GM23338 (cell line): ENCODE data around the gene PRR22.

Experiments
- CREB1 ChIP-seq: fragments of 250-450 bp; sonication (Bioruptor Pico); IDR thresholded peaks from 2 replicates; pipeline ENCODE4 v1.5.0; 2020; ENCODE audit warnings: low read depth, mild to moderate bottlenecking, moderate library complexity
- EZH2 ChIP-seq: fragments of 200-600 bp; sonication (generic); IDR thresholded peaks from one replicate; pipeline ENCODE4 v1.8.0; 2017; ENCODE audit warnings: antibody characterized with exemption, mild to moderate bottlenecking, low read depth; ENCODE audit not compliant: unreplicated experiment
- EZH2phosphoT487 ChIP-seq: fragments of 200-600 bp; sonication (generic); IDR thresholded peaks from one replicate; pipeline ENCODE4 v1.8.1; 2018; ENCODE audit warnings: antibody characterized with exemption; ENCODE audit not compliant: unreplicated experiment
- JUNB ChIP-seq: IDR thresholded peaks from one replicate; pipeline ENCODE4 v1.6.1; 2016; ENCODE audit warnings: antibody characterized with exemption; ENCODE audit not compliant: unreplicated experiment
- NANOG ChIP-seq: IDR thresholded peaks from 2 replicates; pipeline ENCODE4 v1.6.1; 2016; ENCODE audit warnings: antibody characterized with exemption, borderline replicate concordance
- POLR2AphosphoS5 ChIP-seq: IDR thresholded peaks from 2 replicates; pipeline ENCODE4 v1.6.1; 2016; ENCODE audit warnings: antibody characterized with exemption, low read depth
- STAT1 ChIP-seq: IDR thresholded peaks from one replicate; pipeline ENCODE4 v1.6.1; 2016; ENCODE audit warnings: antibody characterized with exemption; ENCODE audit not compliant: unreplicated experiment
- ZNF114 ChIP-seq: fragments of 250-450 bp; sonication (Bioruptor Pico); IDR thresholded peaks from 2 replicates; pipeline ENCODE4 v1.5.0; 2020; ENCODE audit warnings: mild to moderate bottlenecking, moderate library complexity
- ZNF331 ChIP-seq: fragments of 250-450 bp; sonication (Bioruptor Pico); IDR thresholded peaks from 2 replicates; pipeline ENCODE4 v1.5.0; 2020; ENCODE audit warnings: low read depth, mild to moderate bottlenecking, moderate library complexity
- TF ChIP-seq, protein P1 (sequence below), 2 experiments: fragments of 200-600 bp in 1 of 2; sonication (generic) in 1 of 2; conservative IDR thresholded peaks; 2 replicates each; pipeline versions ENCODE4 v1.5.1 to v1.6.1; 2016 to 2017; ENCODE audit warnings: antibody characterized with exemption in 2 of 2, low read depth in 2 of 2, mild to moderate bottlenecking in 2 of 2, moderate library complexity in 1 of 2
- TF ChIP-seq, protein P2 (sequence below): IDR thresholded peaks from one replicate; pipeline ENCODE4 v1.6.1; 2018; ENCODE audit warnings: antibody characterized with exemption; ENCODE audit not compliant: unreplicated experiment
- TF ChIP-seq, protein P3 (sequence below): fragments of 250-450 bp; sonication (Bioruptor Pico); IDR thresholded peaks from 2 replicates; pipeline ENCODE4 v1.5.0; 2020; ENCODE audit warnings: mild to moderate bottlenecking, moderate library complexity
- TF ChIP-seq, protein P4 (sequence below): IDR thresholded peaks from 2 replicates; pipeline ENCODE4 v1.6.1; 2016; ENCODE audit warnings: antibody characterized with exemption

DNA sequence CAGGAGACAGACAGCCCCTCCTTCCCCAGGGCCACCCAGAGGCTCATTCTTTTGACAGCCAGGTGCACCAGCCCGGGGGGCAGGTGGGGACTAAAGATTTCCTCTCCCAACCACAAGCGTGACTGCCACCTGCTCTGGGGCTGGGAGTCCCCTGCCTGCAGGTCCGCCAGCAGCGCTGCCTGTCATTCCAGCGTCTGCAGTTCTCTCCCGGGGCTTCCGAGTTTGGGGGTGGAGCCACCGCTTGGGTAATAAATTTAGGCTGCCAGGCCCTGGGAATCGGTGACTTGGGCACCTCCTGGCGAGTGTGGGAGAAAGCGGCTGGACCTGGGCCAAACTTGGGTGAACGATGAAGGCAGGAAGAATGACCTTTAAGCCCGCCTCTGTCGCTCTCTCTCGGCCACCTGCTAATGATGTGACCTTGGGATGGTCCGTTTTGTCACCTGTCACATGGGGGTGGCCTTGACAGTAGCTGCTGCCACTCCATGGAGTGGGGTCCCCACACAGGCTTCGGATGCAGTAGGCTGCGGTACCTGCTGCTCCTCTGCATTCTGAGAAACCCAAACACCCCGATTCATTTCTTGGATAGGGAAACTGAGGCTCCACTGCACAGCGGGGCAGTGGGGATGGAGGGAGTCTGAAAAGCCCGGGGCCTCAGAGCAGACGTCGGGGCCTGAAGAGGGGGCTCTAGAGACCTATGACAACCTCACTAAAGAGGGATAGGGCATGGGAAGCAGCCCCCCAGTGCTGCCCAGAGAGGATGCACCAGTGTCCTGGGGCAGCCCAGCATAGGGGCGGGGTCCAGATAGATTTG is 42.2 kb upstream of the PRR22 start:
- TF ChIP-seq, protein P1, sequence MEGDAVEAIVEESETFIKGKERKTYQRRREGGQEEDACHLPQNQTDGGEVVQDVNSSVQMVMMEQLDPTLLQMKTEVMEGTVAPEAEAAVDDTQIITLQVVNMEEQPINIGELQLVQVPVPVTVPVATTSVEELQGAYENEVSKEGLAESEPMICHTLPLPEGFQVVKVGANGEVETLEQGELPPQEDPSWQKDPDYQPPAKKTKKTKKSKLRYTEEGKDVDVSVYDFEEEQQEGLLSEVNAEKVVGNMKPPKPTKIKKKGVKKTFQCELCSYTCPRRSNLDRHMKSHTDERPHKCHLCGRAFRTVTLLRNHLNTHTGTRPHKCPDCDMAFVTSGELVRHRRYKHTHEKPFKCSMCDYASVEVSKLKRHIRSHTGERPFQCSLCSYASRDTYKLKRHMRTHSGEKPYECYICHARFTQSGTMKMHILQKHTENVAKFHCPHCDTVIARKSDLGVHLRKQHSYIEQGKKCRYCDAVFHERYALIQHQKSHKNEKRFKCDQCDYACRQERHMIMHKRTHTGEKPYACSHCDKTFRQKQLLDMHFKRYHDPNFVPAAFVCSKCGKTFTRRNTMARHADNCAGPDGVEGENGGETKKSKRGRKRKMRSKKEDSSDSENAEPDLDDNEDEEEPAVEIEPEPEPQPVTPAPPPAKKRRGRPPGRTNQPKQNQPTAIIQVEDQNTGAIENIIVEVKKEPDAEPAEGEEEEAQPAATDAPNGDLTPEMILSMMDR (conservative IDR thresholded peaks at IDR 0.05; ENCODE audit: low read depth in 2 of 2) = peak; percentile 15 to 29; a peak in 3 of 4 replicates
- TF ChIP-seq POLR2AphosphoS5 (no peak), EZH2 (no peak), ZNF114 (CRISPR knock-in tag) (no peak), CREB1 (no peak), ZNF331 (CRISPR knock-in tag) (no peak), EZH2phosphoT487 (no peak), JUNB (no peak), STAT1 (no peak), NANOG (no peak)
- TF ChIP-seq, protein P2, sequence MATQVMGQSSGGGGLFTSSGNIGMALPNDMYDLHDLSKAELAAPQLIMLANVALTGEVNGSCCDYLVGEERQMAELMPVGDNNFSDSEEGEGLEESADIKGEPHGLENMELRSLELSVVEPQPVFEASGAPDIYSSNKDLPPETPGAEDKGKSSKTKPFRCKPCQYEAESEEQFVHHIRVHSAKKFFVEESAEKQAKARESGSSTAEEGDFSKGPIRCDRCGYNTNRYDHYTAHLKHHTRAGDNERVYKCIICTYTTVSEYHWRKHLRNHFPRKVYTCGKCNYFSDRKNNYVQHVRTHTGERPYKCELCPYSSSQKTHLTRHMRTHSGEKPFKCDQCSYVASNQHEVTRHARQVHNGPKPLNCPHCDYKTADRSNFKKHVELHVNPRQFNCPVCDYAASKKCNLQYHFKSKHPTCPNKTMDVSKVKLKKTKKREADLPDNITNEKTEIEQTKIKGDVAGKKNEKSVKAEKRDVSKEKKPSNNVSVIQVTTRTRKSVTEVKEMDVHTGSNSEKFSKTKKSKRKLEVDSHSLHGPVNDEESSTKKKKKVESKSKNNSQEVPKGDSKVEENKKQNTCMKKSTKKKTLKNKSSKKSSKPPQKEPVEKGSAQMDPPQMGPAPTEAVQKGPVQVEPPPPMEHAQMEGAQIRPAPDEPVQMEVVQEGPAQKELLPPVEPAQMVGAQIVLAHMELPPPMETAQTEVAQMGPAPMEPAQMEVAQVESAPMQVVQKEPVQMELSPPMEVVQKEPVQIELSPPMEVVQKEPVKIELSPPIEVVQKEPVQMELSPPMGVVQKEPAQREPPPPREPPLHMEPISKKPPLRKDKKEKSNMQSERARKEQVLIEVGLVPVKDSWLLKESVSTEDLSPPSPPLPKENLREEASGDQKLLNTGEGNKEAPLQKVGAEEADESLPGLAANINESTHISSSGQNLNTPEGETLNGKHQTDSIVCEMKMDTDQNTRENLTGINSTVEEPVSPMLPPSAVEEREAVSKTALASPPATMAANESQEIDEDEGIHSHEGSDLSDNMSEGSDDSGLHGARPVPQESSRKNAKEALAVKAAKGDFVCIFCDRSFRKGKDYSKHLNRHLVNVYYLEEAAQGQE = no peak
- TF ChIP-seq, protein P3, sequence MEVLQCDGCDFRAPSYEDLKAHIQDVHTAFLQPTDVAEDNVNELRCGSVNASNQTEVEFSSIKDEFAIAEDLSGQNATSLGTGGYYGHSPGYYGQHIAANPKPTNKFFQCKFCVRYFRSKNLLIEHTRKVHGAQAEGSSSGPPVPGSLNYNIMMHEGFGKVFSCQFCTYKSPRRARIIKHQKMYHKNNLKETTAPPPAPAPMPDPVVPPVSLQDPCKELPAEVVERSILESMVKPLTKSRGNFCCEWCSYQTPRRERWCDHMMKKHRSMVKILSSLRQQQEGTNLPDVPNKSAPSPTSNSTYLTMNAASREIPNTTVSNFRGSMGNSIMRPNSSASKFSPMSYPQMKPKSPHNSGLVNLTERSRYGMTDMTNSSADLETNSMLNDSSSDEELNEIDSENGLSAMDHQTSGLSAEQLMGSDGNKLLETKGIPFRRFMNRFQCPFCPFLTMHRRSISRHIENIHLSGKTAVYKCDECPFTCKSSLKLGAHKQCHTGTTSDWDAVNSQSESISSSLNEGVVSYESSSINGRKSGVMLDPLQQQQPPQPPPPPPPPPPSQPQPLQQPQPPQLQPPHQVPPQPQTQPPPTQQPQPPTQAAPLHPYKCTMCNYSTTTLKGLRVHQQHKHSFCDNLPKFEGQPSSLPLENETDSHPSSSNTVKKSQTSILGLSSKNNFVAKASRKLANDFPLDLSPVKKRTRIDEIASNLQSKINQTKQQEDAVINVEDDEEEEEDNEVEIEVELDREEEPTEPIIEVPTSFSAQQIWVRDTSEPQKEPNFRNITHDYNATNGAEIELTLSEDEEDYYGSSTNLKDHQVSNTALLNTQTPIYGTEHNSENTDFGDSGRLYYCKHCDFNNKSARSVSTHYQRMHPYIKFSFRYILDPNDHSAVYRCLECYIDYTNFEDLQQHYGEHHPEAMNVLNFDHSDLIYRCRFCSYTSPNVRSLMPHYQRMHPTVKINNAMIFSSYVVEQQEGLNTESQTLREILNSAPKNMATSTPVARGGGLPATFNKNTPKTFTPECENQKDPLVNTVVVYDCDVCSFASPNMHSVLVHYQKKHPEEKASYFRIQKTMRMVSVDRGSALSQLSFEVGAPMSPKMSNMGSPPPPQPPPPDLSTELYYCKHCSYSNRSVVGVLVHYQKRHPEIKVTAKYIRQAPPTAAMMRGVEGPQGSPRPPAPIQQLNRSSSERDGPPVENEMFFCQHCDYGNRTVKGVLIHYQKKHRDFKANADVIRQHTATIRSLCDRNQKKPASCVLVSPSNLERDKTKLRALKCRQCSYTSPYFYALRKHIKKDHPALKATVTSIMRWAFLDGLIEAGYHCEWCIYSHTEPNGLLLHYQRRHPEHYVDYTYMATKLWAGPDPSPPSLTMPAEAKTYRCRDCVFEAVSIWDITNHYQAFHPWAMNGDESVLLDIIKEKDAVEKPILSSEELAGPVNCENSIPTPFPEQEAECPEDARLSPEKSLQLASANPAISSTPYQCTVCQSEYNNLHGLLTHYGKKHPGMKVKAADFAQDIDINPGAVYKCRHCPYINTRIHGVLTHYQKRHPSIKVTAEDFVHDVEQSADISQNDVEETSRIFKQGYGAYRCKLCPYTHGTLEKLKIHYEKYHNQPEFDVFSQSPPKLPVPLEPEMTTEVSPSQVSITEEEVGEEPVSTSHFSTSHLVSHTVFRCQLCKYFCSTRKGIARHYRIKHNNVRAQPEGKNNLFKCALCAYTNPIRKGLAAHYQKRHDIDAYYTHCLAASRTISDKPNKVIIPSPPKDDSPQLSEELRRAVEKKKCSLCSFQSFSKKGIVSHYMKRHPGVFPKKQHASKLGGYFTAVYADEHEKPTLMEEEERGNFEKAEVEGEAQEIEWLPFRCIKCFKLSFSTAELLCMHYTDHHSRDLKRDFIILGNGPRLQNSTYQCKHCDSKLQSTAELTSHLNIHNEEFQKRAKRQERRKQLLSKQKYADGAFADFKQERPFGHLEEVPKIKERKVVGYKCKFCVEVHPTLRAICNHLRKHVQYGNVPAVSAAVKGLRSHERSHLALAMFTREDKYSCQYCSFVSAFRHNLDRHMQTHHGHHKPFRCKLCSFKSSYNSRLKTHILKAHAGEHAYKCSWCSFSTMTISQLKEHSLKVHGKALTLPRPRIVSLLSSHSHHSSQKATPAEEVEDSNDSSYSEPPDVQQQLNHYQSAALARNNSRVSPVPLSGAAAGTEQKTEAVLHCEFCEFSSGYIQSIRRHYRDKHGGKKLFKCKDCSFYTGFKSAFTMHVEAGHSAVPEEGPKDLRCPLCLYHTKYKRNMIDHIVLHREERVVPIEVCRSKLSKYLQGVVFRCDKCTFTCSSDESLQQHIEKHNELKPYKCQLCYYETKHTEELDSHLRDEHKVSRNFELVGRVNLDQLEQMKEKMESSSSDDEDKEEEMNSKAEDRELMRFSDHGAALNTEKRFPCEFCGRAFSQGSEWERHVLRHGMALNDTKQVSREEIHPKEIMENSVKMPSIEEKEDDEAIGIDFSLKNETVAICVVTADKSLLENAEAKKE (CRISPR knock-in tag) = no peak
- TF ChIP-seq, protein P4, sequence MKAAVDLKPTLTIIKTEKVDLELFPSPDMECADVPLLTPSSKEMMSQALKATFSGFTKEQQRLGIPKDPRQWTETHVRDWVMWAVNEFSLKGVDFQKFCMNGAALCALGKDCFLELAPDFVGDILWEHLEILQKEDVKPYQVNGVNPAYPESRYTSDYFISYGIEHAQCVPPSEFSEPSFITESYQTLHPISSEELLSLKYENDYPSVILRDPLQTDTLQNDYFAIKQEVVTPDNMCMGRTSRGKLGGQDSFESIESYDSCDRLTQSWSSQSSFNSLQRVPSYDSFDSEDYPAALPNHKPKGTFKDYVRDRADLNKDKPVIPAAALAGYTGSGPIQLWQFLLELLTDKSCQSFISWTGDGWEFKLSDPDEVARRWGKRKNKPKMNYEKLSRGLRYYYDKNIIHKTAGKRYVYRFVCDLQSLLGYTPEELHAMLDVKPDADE = no peak
